WERI-Rb-1 (cell line): ENCODE data around the gene MYL11.
A peak's percentile ranks its signal among the peaks of the same experiment; 100 is the strongest.

Experiments
- DNase-seq: peaks from one replicate; pipeline ENCODE4 v3.0.0-alpha.2; 2020
- H3K27ac ChIP-seq: fragments of 250-450 bp; sonication (Bioruptor Pico); 2 replicates; pipeline ENCODE4 v1.5.1; 2020; ENCODE audit warnings: mild to moderate bottlenecking, moderate library complexity
- H3K27me3 ChIP-seq: fragments of 250-450 bp; sonication (Bioruptor Pico); 2 replicates; pipeline ENCODE4 v1.5.1; 2021; ENCODE audit warnings: mild to moderate bottlenecking, low read depth, moderate library complexity; ENCODE audit not compliant: insufficient read depth, severe bottlenecking
- H3K36me3 ChIP-seq: fragments of 250-450 bp; sonication (Bioruptor Pico); 2 replicates; pipeline ENCODE4 v1.5.1; 2020; ENCODE audit warnings: mild to moderate bottlenecking, moderate library complexity
- H3K4me3 ChIP-seq: 2 replicates; pipeline ENCODE4 v1.5.1; 2011; ENCODE audit warnings: low read depth, mild to moderate bottlenecking, control low read depth, low read length
- H3K9me3 ChIP-seq: fragments of 250-450 bp; sonication (Bioruptor Pico); 2 replicates; pipeline ENCODE4 v1.5.1; 2021; ENCODE audit warnings: mild to moderate bottlenecking, moderate library complexity; ENCODE audit not compliant: severe bottlenecking
- TF ChIP-seq, protein P1 (sequence below): IDR thresholded peaks from 2 replicates; pipeline ENCODE4 v1.5.1; 2011; ENCODE audit warnings: low read depth, mild to moderate bottlenecking, control low read depth, inconsistent platforms, low read length

The MYL11 gene

DNA sequence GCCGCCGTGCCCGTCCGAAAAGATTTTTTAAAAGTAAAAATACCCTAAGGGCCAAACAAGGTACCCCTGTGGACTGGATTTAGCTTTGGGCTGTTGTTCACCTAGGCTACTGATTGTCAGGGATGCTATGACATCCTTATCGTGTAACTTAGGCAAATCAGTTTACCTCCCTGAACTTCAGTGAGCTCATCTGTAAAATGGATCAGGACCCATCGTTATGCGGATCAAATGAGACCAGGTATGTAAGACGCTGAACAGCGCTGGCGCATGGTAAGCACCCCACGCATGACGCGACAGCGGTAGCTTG lies 32.1 kb downstream of the MYL11 start:
- H3K27me3 ChIP-seq = no peaks in the 10 kb centered on the region
- H3K4me3 ChIP-seq = peak overlapping the region; percentile 90
- DNase-seq = no peak
- H3K9me3 ChIP-seq = no peaks in the 10 kb centered on the region
- peaks cover 16% of the 10 kb centered on the region for H3K36me3 ChIP-seq
- TF ChIP-seq, protein P1, sequence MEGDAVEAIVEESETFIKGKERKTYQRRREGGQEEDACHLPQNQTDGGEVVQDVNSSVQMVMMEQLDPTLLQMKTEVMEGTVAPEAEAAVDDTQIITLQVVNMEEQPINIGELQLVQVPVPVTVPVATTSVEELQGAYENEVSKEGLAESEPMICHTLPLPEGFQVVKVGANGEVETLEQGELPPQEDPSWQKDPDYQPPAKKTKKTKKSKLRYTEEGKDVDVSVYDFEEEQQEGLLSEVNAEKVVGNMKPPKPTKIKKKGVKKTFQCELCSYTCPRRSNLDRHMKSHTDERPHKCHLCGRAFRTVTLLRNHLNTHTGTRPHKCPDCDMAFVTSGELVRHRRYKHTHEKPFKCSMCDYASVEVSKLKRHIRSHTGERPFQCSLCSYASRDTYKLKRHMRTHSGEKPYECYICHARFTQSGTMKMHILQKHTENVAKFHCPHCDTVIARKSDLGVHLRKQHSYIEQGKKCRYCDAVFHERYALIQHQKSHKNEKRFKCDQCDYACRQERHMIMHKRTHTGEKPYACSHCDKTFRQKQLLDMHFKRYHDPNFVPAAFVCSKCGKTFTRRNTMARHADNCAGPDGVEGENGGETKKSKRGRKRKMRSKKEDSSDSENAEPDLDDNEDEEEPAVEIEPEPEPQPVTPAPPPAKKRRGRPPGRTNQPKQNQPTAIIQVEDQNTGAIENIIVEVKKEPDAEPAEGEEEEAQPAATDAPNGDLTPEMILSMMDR = no peak
- peak overlapping the region; percentile 79 for H3K27ac ChIP-seq

DNA sequence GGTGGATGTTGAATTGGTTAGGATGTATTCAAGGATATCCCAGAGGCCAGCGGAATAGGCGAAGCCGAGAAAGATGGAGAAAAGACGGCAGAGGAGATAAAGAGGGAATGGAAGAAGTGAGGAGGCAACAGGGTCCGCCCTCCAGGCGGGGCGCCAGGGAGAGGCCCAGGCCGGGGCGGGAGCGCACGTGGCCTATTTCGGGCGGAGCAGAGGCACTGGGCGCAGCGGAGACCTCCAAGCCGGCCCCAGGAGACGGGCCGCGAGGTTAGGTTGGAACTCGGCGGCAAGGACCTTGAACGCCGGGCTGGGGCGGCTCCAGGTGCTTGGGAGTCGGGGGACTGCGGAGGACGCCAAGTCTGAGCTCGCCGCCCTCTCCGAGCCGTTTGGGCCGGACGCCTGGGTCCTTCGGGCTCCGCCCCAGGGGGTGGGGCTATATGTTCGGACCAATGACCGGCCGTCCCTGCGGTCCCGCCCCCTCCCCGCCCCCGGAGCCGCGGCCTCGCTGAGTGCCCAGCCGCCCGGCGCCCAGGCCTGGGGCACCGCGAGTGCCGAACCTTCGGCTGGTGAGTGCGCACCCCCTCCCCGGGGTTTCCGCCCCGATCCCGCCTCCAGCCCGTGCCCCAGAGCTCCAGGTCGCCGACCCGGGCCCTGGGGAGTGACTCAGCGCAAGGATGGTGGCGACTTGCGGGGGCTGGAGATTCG lies 32.7 kb downstream of the MYL11 start, which contains the start of gene ZNF771:
Gene ZNF771, plus strand, starts transcription at position 505 of the 702 bp plus-strand sequence. CDS start 448 bp downstream, outside the sequence.
- TF ChIP-seq, protein P1 = no peak
- H3K4me3 ChIP-seq = peak within 1 kb of the TSS; percentile 90
- H3K27me3 ChIP-seq = no peaks in the 10 kb centered on the region
- peak; percentile 92 for DNase-seq
- no peaks in the 10 kb centered on the region for H3K9me3 ChIP-seq
- peaks cover 21% of the 10 kb centered on the region for H3K36me3 ChIP-seq
- H3K27ac ChIP-seq = peak within 1 kb of the TSS; percentile 79

DNA sequence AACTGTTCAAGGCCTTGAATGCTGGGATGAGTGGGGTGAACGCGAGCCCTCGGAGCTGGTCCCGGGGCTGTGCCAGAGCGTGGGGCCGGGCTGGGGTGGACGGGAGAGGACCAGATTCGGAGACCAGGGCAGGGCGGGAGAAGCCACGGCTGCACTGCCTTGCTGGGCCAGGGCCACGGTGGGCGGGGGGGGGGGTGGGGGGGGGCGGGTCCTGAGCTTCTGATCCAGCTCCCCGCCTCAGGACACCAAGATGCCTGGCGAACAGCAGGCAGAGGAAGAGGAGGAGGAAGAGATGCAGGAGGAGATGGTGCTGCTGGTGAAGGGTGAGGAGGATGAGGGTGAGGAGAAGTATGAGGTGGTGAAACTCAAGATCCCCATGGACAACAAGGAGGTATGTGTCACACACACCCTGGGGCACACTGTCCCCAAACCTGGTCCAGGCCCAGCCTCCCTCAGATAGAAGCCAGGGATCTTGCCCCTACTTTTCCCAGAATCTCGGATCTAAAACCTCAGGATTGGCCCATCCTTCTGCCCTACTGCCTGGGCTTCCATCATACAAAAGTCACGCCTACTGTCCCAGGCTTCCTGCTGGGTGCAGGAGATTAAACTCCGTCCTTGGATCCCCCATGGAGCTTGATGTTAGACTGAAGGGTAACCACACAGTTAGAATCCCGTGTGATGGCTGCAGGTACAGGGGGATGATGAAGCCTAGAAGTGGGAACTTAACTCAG lies 33.4 kb downstream of the MYL11 start:
- peak overlapping the region; percentile 79 for H3K27ac ChIP-seq

DNA sequence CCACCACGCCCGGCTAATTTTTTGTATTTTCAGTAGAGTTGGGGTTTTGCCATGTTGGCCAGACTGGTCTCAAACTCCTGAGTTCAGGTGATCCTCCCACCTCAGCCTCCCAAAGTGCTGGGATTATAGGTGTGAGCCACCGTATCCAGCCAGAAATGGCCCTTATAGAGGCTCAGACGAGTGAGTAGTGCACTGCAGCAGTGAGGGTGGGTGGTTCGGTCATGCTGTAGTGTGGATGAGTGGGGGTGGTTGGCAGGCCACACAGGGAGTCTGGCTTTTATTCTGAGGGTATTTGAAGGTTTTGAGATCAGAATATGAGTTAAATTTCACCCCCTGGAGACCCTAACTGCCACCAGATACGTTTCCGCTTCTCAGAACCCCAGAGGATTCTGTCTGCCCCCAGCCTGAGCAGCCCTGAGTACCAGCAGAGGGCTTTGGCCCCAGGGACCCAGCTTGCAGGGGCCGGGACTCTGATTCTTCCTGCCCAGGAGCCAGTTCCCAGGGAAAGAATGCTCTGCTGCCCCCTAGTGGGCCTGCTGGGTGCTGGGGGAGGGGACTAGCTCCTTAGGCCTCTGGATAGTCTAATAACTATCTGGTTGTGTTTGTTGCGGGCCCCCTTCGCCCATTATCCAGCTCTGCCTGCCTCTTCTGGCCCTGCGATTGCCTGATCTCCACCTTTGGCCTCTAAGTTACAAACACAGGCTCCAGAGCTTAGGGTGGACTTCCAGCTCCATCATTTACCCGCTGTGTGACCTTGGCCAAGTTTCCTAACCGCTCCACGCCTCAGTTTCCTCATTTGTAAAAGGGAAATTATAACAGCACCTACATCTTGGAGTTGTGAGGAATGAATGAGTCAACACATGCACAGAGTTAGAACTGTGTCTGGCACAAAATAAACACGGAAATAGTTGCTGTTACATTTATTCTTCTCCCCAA lies 34.8 kb downstream of the MYL11 start:
- no peaks in the 10 kb centered on the region for H3K27me3 ChIP-seq
- no peak overlapping the region; the same call in 1 of the 2 replicates for H3K27ac ChIP-seq
- H3K36me3 ChIP-seq = peaks cover 39% of the 10 kb centered on the region
- no peak overlapping the region for H3K4me3 ChIP-seq
- no peaks in the 10 kb centered on the region for H3K9me3 ChIP-seq
- TF ChIP-seq, protein P1 = peak; percentile 86
- DNase-seq = peak; percentile 93

More for the DNA sequence above, 33.4 kb downstream of the MYL11 start:
- TF ChIP-seq, protein P1 = no peak
- H3K9me3 ChIP-seq = no peaks in the 10 kb centered on the region
- no peaks in the 10 kb centered on the region for H3K27me3 ChIP-seq
- DNase-seq = no peak
- peaks cover 27% of the 10 kb centered on the region for H3K36me3 ChIP-seq
- H3K4me3 ChIP-seq = peak overlapping the region; percentile 90

DNA sequence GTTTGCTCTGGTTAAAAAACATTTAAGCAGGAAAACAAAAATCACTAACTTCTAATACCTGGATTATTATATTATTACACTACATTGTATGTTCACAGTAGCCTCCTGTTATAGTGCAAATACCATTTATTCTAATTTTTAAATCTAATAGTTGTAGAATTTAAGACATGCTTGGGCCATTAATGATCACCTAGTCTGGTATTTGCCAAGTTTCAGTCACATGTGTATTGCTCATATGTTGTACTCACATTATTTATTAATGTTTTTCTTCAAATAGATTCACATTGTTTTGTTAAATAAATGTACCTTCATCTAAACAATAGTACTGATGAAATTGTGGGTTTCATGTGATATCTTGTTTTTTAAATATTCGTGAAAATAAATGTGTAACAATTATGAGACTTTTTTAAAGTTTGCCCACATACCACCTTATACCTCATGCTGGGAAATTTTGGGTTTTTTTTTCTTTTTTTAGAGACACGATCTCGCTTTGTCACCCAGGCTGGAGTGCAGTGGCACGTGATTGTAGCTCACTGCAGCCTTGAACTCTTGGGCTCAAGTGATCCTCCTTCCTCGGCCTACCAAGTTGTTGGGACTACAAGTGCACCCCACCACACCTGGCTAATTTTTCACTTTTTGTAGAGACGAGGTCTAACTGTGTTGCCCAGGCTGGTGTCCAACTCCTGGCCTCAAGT lies 38.7 kb downstream of the MYL11 start:
- no peaks in the 10 kb centered on the region for H3K27me3 ChIP-seq
- H3K36me3 ChIP-seq = peaks cover 42% of the 10 kb centered on the region
- H3K27ac ChIP-seq = no peak overlapping the region
- no peaks in the 10 kb centered on the region for H3K9me3 ChIP-seq
- TF ChIP-seq, protein P1 = no peak
- H3K4me3 ChIP-seq = no peak overlapping the region
- no peak for DNase-seq
